ENCODE measurements around the gene TIE1.

- no peak for TF ChIP-seq CSRNP3 (CRISPR knock-in tag; IDR thresholded peaks at IDR 0.05)
- no peak for TF ChIP-seq ZFP30 (CRISPR knock-in tag; IDR thresholded peaks at IDR 0.05)
- no peak for TF ChIP-seq RARB (CRISPR knock-in tag; IDR thresholded peaks at IDR 0.05)
- no peak for TF ChIP-seq PATZ1 (CRISPR knock-in tag; IDR thresholded peaks at IDR 0.05; ENCODE audit: borderline replicate concordance)
- no peak for TF ChIP-seq ARNTL (CRISPR knock-in tag; IDR thresholded peaks at IDR 0.05; ENCODE audit: borderline replicate concordance, low read depth)
These were observed 59.8 kb downstream of the TIE1 start for GRCh38 chr1:43360616-43361015.

All from SK-N-SH treated with all-trans-retinoic acid at 6 μM for 48 hours (cell line).